ENCODE results near the gene IMPDH1. TPM values are rescaled to one million over a fixed set of nuclear protein-coding genes. Genes with fewer than 3 reads are reported as not detected.

Gene IMPDH1
- polyA plus RNA-seq, 2 of the 4 experiments (the other 2 are of a cell fraction) = 55.4 to 65.4 TPM

DNA sequence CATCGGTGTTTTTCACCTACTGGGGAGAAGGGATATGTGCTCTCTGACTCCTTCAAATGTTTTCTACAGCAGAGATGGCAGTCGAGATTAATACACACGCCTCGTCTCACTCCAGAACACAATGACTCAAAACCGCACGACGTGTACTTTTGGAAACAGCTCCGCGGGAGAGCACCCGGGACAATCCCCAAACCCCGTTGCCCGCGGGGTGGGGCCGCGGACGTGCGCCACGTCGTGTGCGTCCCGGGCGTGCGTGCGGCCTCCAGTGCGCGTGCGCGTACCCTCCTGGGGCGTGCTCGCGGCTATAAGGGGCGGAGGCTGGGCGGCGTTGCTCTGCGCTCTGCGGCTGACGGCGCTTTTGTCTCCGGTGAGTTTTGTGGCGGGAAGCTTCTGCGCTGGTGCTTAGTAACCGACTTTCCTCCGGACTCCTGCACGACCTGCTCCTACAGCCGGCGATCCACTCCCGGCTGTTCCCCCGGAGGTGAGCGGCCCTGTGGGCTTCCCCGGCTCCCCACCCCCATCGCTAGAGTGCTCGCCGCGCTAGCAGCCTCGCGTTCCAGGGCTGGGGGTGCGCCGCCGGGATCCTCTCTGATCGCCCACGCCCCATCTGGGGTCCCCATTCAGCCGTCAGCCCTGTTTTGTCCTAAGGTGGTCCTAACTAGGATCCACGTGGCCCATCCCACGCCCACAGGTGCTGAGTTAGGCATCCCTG, 45.9 kb upstream of the IMPDH1 start, which contains the start of gene HILPDA (continued):
- TF ChIP-seq MAFK (IDR thresholded peaks at IDR 0.05; ENCODE audit: partially characterized antibody) = no peak
- TF ChIP-seq NFE2L2 (conservative IDR thresholded peaks at IDR 0.05; ENCODE audit: low read length) = no peak
- no peak for TF ChIP-seq NPAS2 (CRISPR knock-in tag; IDR thresholded peaks at IDR 0.05; ENCODE audit: borderline replicate concordance)
- peak; percentile 87 for TF ChIP-seq POLR2A (IDR thresholded peaks at IDR 0.05; ENCODE audit: low read length)
- TF ChIP-seq, protein P1, sequence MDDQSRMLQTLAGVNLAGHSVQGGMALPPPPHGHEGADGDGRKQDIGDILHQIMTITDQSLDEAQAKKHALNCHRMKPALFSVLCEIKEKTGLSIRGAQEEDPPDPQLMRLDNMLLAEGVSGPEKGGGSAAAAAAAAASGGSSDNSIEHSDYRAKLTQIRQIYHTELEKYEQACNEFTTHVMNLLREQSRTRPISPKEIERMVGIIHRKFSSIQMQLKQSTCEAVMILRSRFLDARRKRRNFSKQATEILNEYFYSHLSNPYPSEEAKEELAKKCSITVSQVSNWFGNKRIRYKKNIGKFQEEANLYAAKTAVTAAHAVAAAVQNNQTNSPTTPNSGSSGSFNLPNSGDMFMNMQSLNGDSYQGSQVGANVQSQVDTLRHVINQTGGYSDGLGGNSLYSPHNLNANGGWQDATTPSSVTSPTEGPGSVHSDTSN (IDR thresholded peaks at IDR 0.05) = no peak

DNA sequence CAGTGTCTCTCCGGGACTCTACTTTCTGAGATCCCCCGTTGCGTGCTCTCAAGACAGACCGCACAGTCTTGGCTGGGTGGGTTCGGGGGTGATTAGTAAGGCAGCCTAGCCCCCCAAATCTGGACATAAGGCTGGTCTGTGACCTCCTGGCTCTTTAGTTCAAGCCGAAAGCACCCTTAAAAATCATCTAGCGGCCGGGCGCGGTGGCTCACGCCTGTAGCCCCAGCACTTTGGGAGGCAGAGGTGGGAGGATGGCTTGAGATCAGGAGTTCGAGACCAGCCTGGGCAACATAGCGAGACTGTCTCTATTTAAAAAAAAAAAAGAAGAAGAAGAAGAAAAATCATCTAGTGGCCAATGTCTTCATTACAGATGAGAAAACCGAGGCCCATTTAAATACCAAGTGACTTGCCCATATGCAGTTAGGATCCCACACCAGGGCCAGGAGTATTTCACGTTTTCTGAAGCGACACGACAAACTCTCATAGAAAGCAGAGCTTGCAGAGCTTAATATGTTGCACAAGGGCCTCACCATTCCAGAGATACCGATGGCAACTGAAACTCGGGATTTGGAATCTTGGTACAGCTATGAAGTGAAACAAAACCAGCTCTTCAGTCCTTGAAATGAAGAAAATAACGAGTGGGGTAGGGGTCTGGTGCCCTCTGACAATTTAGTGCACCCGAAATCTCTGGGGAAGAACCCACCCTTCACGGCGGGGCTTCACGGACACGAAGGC, 45.2 kb upstream of the IMPDH1 start:
- ATAC-seq (peak in 1 of 2 experiments; percentile 21; a peak in 3 of 6 replicates), DNase-seq (ENCODE audit: low read depth in 1 of 2, low spot score in 1 of 2) (no peak), FAIRE-seq (no peak)
- 51% methylated on average over 22 of the region's 25 CpGs for WGBS (ENCODE audit: missing lambda C conversion rate)
- H3K4me2 ChIP-seq = peak overlapping the region; percentile 96
- TF ChIP-seq RAD21 (conservative IDR thresholded peaks at IDR 0.05 in 1 of 2, IDR thresholded peaks at IDR 0.05 in 1 of 2) (no peak), HEYL (CRISPR knock-in tag; IDR thresholded peaks at IDR 0.05) (no peak), NPAS2 (CRISPR knock-in tag; IDR thresholded peaks at IDR 0.05; ENCODE audit: borderline replicate concordance) (no peak), FOXS1 (CRISPR knock-in tag; IDR thresholded peaks at IDR 0.05) (no peak), SMC3 (IDR thresholded peaks at IDR 0.05) (no peak), KDM5A (IDR thresholded peaks at IDR 0.05) (no peak), SREBF2 (IDR thresholded peaks at IDR 0.05) (no peak), CHD2 (IDR thresholded peaks at IDR 0.05; ENCODE audit: low read length, partially characterized antibody) (no peak), CEBPB (IDR thresholded peaks at IDR 0.05) (no peak), GATA3 (IDR thresholded peaks at IDR 0.05; ENCODE audit: borderline replicate concordance) (no peak), FOSL2 (IDR thresholded peaks at IDR 0.05) (no peak), FOSL2 (CRISPR knock-in tag; IDR thresholded peaks at IDR 0.05) (no peak)
- TF ChIP-seq, protein P2, sequence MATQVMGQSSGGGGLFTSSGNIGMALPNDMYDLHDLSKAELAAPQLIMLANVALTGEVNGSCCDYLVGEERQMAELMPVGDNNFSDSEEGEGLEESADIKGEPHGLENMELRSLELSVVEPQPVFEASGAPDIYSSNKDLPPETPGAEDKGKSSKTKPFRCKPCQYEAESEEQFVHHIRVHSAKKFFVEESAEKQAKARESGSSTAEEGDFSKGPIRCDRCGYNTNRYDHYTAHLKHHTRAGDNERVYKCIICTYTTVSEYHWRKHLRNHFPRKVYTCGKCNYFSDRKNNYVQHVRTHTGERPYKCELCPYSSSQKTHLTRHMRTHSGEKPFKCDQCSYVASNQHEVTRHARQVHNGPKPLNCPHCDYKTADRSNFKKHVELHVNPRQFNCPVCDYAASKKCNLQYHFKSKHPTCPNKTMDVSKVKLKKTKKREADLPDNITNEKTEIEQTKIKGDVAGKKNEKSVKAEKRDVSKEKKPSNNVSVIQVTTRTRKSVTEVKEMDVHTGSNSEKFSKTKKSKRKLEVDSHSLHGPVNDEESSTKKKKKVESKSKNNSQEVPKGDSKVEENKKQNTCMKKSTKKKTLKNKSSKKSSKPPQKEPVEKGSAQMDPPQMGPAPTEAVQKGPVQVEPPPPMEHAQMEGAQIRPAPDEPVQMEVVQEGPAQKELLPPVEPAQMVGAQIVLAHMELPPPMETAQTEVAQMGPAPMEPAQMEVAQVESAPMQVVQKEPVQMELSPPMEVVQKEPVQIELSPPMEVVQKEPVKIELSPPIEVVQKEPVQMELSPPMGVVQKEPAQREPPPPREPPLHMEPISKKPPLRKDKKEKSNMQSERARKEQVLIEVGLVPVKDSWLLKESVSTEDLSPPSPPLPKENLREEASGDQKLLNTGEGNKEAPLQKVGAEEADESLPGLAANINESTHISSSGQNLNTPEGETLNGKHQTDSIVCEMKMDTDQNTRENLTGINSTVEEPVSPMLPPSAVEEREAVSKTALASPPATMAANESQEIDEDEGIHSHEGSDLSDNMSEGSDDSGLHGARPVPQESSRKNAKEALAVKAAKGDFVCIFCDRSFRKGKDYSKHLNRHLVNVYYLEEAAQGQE (IDR thresholded peaks at IDR 0.05) = no peak
- TF ChIP-seq, protein P3, sequence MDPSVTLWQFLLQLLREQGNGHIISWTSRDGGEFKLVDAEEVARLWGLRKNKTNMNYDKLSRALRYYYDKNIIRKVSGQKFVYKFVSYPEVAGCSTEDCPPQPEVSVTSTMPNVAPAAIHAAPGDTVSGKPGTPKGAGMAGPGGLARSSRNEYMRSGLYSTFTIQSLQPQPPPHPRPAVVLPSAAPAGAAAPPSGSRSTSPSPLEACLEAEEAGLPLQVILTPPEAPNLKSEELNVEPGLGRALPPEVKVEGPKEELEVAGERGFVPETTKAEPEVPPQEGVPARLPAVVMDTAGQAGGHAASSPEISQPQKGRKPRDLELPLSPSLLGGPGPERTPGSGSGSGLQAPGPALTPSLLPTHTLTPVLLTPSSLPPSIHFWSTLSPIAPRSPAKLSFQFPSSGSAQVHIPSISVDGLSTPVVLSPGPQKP (IDR thresholded peaks at IDR 0.05; ENCODE audit: low read depth, low read length) = no peak
- TF ChIP-seq, protein P4, sequence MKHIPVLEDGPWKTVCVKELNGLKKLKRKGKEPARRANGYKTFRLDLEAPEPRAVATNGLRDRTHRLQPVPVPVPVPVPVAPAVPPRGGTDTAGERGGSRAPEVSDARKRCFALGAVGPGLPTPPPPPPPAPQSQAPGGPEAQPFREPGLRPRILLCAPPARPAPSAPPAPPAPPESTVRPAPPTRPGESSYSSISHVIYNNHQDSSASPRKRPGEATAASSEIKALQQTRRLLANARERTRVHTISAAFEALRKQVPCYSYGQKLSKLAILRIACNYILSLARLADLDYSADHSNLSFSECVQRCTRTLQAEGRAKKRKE (CRISPR knock-in tag; IDR thresholded peaks at IDR 0.05; ENCODE audit: low read depth) = no peak
- TF ChIP-seq, protein P5, sequence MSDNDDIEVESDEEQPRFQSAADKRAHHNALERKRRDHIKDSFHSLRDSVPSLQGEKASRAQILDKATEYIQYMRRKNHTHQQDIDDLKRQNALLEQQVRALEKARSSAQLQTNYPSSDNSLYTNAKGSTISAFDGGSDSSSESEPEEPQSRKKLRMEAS (IDR thresholded peaks at IDR 0.05) = no peak
- CTCF ChIA-PET = interaction anchor here (0.6 to 5.3 kb wide), 17 partner anchors 10 to 107 kb away, joined by 3 to 66 read pairs (median 6); no protein-coding TSS in a partner anchor
- H3K4me3 ChIP-seq = peak overlapping the region; percentile 78
- H3K9me3 ChIP-seq = no peaks in the 10 kb centered on the region
- POLR2A ChIA-PET = interaction anchor here (0.6 to 1.6 kb wide), 6 partner anchors 15 to 70 kb away, joined by 3 to 15 read pairs (median 4); partner anchors contain the start of gene IMPDH1
- H3K27ac ChIP-seq = peak overlapping the region; percentile 86 to 94
- peaks cover 47% of the 10 kb centered on the region for H3K4me1 ChIP-seq
